HG02885 (cell line): ENCODE measurements around the gene STX18.
"Not testable (repeated sequence)": the region's sequence is repeated elsewhere in the genome, so short reads cannot be mapped to it uniquely, and the experiment has no call there.

Source experiments
- ATAC-seq: cut with Tn5 transposase; IDR thresholded peaks from one replicate; pipeline ENCODE4 v1.9.1; 2021; ENCODE audit warnings: mild to moderate bottlenecking; ENCODE audit not compliant: unreplicated experiment, poor library complexity

The STX18 gene

DNA sequence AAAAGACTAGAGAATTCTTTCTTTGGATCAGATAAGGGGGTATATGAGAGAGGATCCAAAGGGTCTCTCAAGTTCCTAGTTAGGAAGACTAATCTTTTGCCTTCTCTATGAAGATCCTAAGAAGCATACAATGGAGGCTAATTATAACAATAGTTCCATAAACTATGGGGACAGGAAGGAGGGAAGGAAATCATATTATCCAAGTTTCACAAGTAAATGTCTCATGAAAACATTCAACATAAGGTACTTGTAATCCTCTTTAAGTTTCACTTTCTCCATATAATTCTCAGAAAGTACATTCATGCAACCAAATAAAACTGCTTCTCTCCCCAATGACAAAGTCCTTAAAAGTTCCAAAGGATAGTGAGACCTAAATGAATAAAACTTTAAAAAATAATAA, 27.1 kb downstream of the STX18 start:
- ATAC-seq, result no peak

DNA sequence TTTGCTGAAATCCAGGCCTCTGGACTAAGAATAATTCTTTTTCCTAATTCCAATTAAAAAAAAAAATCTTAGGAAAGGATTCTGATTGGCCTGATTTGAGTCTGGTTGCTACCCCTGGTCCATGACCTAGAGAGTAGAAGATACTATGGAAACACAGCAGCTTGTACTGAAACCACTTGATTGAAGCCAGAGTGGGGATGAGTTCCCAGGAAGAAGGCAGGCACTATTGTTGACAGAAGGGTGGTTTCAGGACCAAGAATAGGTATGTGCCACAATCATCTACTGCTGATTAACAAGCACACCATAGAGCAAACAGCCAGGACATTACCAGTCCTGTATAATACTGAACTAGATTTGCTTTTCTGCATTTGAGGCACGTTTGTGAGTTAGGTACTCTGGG, 29.6 kb downstream of the STX18 start:
- no peak for ATAC-seq

DNA sequence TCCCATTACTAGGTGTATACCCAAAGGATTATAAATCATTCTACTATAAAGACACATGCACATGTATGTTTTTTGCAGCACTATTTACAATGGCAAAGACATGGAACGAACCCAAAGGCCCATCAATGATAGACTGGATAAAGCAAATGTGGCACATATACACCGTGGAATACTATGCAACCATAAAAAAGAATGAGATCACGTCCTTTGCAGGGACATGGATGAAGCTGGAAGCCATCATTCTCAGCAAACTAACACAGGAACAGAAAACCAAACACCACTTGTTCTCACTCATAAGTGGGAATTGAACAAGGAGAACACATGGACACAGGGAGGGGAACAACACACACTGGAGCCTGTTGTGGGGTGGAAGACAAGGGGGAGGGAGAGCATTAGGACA, 31.2 kb downstream of the STX18 start:
- not testable (repeated sequence) for ATAC-seq

DNA sequence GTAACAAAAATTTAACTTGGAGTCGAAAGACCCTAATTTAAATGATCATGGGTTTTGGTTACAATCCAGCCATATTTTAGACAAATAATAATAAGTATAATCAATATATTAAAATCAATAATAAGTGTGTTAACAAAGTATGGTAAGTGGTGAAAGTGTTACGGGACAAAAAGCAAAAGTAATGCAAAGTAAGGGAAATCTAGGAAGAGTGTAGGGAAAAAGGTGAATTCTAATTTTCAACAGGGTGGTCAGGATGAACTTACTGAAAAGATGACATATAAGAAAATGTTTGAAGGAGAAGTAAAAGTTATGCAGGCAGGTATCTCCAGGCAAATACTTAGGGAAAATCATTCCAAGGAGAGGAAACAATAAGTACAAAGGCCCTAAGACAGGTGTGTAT, 32.3 kb downstream of the STX18 start:
- ATAC-seq, result no peak

DNA sequence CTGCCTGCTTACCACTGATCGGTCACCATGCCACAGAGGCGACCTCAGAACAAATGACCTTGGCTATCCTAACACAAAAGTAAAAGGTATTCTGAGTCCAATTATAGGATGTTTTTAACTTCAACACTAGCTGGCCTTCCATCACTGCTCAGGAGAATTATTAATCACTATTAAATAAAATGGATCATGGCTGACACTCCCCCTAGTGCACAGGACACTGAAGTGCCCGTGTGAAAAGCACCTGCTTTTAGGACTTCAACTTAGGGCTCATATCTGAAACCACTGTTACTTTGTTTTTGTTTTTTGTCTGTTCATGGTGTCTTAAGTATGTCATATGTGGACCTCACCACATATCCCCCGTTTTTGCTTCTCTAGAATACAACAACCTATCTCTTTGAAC, 33.9 kb downstream of the STX18 start:
- no peak for ATAC-seq

DNA sequence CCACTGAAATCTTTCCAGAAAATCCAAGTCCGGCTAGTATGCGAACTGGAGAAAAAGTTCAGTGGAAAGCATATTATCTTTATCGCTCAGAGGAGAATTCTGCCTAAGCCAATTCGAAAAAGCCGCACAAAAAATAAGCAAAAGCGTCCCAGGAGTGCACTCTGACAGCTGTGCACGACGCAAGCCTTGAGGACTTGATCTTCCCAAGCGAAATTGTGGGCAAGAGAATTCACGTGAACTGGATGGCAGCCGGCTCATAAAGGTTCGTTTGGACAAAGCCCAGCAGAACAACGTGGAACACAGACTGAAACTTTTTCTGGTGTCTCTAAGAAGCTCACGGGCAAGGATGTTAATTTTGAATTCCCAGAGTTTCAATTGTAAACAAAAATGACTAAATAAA, 34.4 kb downstream of the STX18 start:
- no peak for ATAC-seq

DNA sequence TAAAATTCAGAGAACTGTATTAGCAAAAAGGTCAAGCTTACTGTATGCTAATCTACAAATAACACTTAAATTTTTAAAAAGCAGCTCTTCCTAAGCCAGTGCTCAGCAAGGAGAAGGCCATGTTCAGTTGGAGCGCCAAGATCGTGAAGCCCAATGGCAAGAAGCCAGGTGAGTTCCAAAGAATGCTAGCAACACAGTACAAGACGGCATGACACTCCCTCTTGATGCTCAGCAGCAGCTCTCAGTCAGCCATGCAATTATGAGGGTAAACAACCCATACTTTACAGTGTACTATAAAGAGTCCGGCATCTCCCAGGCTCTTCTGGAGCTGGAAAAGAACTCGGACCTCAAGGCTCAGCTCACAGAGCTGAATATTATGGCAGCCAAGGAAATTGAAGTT, 34.9 kb downstream of the STX18 start:
- no peak for ATAC-seq

DNA sequence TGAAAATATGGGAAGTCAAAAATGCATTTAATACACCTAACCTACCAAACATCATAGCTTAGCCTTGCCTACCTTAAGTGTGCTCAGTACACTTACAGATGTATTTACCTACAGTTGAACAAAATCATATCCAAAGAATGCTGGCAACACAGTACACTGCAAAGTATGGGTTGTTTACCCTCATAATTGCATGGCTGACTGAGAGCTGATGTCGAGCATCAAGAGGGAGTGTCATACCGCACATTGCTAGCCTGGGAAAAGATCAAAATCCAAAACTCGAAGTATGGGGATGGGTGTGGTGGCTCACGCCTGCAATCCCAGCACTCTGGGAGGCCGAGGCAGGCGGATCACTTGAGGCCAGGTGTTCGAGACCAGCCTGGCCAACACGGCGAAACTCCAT, 36.6 kb downstream of the STX18 start:
- not testable (repeated sequence) for ATAC-seq

DNA sequence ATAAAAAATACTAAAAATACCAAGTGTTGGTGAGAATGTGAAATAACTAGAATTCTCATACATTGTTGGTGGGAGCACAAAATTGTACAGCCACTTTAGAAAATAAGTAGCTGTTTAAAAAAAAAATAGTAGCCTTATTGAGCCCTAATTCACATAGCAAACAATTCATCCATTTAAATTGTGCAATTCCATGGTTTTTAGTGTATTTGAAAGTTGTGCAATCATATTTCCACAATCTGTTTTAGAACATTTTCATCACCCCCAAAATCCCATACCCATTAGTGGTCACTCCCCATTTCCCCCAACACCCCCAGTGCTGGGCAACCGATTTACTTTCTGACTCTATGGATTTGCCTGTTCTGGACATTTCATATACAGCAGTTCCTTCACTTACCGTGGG, 37.1 kb downstream of the STX18 start:
- ATAC-seq, result no peak

DNA sequence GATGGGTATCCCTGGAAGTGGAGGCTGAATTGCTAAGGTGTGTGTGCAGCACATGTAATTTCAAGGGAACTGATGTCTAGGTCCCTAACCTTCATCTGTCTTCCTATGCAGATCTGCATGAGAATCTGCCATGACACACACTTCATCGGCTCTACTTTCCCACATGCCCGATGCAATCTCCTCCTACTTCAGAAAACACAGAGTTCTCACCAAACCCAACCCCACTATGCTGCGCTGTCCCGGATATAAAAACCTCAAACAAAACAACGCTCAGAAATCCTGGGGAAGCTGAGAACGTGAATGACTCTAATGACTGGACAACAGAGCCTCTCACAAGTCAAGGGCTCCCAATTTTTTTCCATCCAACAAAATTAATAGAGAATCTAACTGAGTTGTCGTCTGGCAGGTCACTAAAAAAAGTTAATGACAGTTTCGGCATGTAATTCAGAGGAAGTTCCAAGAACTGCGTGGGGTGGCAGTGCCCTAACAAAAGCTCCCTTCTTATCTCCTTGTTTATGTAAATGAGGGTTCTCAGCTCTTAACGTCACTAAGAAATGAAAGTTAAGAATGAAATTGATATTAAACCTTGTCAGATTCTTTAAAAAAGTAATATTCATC, 39.0 kb downstream of the STX18 start:
- no peak for ATAC-seq

DNA sequence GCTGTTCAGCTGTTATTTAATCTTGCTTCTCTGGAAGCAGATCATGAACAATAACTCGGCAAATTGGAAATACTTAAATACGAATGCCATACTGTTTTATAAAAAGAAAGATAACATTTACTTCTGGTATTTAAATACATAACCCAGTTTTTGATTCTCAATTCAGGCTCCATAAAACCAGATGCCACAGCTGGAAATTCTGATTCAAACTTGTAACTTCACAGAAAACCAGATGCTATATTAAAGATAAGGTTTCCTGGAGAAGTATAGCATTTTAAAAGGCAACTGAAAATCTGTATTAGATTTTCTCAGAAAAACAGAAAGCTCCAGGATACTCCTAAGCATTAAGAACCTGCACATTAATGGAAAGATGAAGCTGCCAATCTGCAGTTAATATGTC, 40.2 kb downstream of the STX18 start:
- ATAC-seq, result no peak

DNA sequence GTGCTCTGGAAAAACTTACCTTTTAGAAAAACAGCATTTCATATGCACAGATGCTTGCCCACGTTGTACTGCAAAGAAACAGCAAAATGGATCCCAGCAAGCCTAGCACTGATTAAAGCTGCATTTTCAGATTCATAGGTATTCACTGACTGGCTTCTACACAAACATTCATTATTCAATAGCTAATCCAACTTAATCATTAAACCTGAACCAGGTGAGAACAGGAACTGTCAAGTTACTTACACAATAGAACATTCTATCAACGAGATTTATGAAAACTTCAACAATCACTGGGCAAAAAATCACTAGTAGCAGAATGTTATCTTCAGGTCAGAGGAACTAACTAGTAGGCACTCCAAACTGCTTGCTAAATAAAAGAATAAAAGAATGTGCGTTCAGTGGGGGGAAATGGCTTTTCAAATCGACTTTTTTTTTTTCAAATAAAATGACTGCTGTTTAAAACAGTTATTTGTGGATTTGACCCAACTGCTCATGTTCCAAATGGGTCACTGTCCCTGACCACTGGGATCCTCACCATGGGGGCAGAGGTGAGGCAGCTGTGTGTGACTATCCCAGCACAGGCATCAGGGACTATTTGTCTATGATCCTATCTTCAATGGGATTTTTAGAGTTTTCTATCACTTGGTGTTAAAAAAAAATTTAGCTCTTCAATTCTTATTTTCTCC, 42.3 kb downstream of the STX18 start:
- ATAC-seq, result no peak

DNA sequence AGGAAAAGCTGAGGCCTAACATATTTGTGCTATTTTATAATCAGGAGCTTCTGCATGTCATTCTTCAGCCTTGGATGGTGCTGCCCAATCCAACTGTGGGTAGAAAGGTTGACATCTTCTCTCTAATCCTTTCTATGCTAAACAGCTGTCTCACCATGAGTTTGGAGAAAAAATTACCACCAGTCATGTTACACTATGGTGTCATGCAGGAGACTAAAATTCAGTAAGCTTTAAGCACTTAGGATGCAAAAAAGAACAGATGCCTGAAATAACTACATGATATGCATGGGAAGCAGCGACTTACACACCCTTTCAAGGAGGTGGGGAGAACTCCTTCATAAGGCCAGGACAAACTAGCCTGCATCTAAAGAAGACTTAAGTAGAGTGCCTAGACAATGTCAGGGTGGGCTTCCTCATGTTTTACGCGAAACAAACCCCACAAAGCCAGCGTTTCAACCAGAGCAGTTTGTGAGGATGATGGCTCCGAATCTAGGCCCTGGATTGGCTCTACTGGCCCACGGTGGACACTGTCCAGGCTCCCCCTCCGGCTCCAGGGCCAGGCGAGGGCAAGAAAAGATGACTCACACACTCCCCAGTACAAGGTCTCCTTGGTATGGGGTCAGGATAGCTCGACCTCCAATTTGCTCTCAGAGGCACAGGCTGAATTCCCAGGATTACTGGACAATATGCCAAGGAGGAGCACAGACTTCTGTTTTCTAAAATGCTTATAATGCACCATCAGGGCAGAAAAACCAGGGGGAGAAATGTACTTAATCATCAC, 45.1 kb downstream of the STX18 start:
- no peak for ATAC-seq

DNA sequence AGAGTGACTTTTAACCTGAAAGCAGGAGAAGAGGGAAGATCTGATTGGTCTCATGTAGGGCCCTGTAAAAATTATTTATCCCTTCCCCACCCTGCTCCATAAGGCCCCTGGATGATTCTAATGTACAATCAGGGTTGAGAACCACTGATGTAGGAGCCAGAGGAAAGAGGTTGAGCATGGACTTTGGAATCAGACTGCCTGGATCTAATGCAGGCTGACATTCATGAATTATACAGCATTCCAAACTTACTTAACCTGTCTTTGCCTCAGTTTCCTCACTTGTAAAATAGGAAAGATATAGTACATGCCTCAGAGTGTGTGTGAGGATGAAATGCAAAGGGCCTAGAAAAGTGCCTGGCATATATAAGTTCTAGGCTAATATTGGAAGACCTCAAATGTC, 47.0 kb downstream of the STX18 start:
- no peak for ATAC-seq

DNA sequence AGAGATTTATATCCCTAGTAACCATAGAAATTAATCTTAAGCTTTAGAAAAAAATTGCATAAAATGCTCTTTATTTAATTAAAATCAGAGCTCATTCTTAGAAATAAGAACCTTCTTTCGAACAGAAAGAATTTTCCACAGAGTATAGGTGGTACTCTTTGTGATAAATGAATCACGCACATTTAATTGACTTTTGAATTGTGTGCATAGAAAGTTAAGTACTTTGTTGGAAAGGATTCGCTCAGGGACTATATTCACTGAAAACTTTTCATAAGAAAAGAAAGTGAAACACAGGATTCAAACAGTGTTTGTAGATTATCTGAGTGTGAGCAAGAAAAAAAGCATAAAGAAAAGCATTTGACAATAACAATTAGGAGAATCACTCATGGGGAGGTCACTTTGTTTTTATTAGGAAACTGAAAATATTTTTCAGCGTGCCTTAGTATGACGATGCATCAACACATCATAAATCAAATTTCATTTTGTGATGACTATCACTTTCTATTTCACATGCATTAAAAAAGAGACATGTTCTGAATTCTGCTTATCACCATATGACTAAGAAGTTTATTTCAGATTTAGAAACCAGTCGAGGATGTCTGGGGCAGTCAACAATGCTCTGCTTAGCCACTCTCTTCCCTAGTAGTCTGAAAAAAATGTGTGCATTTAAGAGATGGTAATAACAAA, 49.5 kb downstream of the STX18 start:
- peak; percentile 81 for ATAC-seq

DNA sequence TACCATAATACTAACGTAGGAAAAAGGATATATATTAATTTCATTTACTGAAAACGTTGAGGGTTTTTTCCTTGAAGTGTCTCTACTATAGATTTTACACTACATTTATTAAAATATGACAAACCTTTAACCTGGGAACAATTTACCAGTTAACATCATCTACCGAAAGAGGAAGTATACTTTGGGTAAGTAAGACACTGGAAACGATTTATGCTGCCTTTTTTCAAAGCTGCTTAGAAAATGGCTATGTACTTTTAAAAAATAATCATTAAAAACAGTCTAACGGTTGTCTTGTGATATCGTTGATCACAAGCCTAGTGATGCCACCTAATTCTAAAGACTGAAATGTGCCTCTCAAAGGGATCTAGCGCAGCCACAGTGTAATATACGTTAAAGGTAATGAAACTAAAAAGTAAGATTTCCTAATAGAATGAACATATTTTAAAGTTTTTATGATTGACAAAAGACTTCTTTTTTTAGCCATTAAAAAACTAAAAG, 50.4 kb downstream of the STX18 start:
- peak; percentile 30 for ATAC-seq

DNA sequence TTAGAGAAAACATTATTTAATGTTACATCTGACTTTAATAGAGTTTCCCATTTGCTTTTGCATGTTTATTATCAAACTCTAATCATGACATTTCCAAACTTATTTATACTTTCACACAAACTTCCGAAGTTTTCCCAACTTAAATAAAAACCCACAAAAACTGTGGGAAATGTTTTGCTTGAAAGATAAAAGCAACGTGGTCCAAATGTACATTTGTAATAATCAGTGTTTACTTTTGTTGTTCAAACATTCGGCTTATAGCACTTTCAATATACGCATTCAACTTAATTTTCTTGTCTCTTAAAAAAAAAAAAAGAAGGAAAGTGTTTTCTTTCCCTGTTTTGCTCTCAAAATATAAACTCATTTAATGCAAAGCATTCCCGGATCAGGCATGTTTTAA, 51.0 kb downstream of the STX18 start:
- no peak for ATAC-seq

DNA sequence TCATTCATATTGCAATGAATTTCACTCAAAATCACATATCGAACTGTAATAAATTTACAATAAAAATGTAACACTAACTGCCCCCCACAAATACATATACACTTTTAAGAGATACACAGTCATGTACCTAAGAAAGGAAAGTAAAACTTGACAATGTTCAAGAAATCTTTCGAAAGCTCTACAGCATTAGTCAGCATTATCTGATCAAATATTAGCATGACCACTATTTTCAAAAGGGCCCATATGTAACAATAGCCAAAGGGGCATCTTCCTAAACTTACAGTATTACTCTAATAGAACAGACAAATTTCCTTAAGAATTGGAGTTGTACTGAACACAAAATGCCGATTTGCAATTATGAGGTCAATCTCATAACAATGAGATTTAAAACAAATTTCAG, 51.8 kb downstream of the STX18 start:
- ATAC-seq, result no peak

DNA sequence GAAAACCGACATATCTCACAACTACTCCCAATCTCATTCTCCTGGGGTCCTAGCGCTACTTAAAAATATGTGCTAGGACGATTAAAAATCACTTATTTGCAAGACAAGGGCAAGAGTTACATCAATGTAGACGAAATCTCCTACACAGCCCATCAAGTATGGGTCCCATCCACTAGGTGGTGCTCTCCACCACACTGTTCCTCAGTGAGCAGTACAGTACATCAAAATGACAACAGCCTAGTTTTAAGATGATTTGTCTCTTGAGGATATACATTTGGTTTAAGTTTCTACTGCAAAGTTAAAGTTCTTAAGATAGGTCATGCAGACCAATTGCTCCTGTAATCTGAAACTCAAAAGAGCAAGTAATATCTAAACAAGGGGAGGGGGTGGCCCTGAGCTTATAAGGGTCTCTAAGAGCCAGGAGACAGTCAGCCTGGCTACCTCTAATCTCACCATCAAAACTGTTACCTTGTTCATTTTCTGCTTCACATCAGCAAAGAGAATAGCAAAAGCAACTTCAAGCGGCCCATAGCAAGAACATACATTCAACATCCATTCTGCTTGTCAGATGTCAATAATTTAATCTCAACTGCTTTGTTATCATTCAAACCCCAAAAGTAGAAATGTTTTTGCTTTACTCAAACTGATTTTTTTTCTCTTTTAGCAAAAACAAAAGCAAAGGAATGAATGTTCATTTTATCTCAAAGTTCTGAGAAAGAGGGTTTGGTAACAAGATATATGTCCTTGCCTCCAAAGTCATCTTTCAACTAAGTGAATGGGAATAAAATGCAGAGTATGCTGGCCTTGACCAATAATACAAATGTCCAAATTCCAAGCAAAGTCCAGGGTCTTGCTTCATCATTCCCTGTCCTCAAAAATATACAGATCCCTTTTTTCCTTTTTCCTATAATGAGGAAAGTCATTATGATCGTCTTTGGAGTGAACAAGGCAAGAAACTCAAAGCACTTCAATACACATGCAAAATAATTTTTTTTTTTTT, 53.1 kb downstream of the STX18 start:
- ATAC-seq, result peak; percentile 74

DNA sequence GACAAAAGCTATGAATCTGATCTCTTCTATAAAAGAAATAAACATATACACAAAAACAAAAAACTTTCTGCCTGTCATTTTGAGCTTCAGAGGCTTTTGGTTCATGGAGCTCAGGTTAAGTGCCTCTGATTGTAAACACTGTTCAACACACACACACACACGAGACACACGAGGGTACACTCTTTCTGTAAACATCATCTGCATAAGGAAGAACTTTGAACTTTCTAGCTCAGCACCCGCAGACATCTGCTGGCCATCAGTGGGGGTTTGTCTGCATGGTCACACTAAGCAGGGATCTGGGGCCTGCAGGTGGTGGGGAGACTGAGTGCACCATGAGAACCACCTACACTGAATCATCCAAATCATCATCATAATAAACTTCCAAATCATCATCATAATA, 54.9 kb downstream of the STX18 start:
- no peak for ATAC-seq
